Endodermal cell (in vitro differentiated cells): ENCODE data around the gene GRM7. TPM values are rescaled to one million over a fixed set of nuclear protein-coding genes. Genes with fewer than 3 reads are reported as not detected.

Experiments
- DNase-seq: peaks from one replicate; pipeline ENCODE4 v3.0.0-alpha.2; 2017
- H3K27ac ChIP-seq: 2 replicates; pipeline ENCODE4 v1.5.1; 2013; ENCODE audit warnings: mild to moderate bottlenecking, low read depth, low read length, moderate library complexity
- H3K27me3 ChIP-seq: 2 replicates; pipeline ENCODE4 v1.6.1; 2013; ENCODE audit warnings: mild to moderate bottlenecking, low read length, moderate library complexity; ENCODE audit not compliant: insufficient read depth, control insufficient read depth, poor library complexity, severe bottlenecking
- H3K36me3 ChIP-seq: 2 replicates; pipeline ENCODE4 v1.7.0; 2013; ENCODE audit warnings: mild to moderate bottlenecking, low read length, moderate library complexity; ENCODE audit not compliant: control insufficient read depth, insufficient read depth
- H3K4me1 ChIP-seq: one replicate; pipeline ENCODE4 v1.7.0; 2013; ENCODE audit warnings: low read length; ENCODE audit not compliant: control insufficient read depth, insufficient read depth
- H3K4me3 ChIP-seq: 2 replicates; pipeline ENCODE4 v1.5.1; 2013; ENCODE audit warnings: mild to moderate bottlenecking, low read length, moderate library complexity
- H3K9ac ChIP-seq: 2 replicates; pipeline ENCODE4 v1.6.1; 2013; ENCODE audit warnings: mild to moderate bottlenecking, low read length, moderate library complexity; ENCODE audit not compliant: poor library complexity, severe bottlenecking; ENCODE audit errors: extremely low read depth
- H3K9me3 ChIP-seq: 2 replicates; pipeline ENCODE4 v1.6.1; 2013; ENCODE audit warnings: mild to moderate bottlenecking, low read length, moderate library complexity; ENCODE audit not compliant: control insufficient read depth
- H3K27ac Mint-ChIP-seq: 2 replicates; pipeline ENCODE4 v1.8.0; 2020; ENCODE audit warnings: mixed read lengths
- H3K27me3 Mint-ChIP-seq: 2 replicates; pipeline ENCODE4 v1.8.0; 2021; ENCODE audit warnings: mild to moderate bottlenecking, mixed read lengths; ENCODE audit not compliant: insufficient read depth
- H3K36me3 Mint-ChIP-seq: 2 replicates; pipeline ENCODE4 v1.8.0; 2020; ENCODE audit warnings: low read depth, mixed read lengths
- H3K4me1 Mint-ChIP-seq: 2 replicates; pipeline ENCODE4 v1.8.0; 2020; ENCODE audit warnings: mixed read lengths
- H3K4me3 Mint-ChIP-seq: 2 replicates; pipeline ENCODE4 v1.8.0; 2020; ENCODE audit warnings: mild to moderate bottlenecking, moderate library complexity, mixed read lengths
- H3K9me3 Mint-ChIP-seq: 2 replicates; pipeline ENCODE4 v1.8.0; 2020; ENCODE audit warnings: mild to moderate bottlenecking, mixed read lengths
- WGBS, 2 experiments: methylation state at CpG; one replicate each; pipeline versions ENCODE4 v1.1.5 to v1.1.7; 2013; ENCODE audit warnings: missing lambda C conversion rate in 2 of 2, mixed read lengths in 1 of 2; ENCODE audit not compliant: insufficient coverage in 1 of 2, insufficient read length in 1 of 2; 5-methylcytosine and 5-hydroxymethylcytosine counted together
- total RNA-seq, 2 donors: library from RNA; stranded (reverse); fragmentation: NEBNext Ultra II Directional in 1 of 2; extraction: Animal tissue kit (Norgen Biotek cat#: 25700) in 1 of 2; gene quantifications; 2 replicates in 1 of 2; 3 replicates in 1 of 2; pipeline ENCODE4 v1.2.1, GENCODE V29; 2021
- TF ChIP-seq, protein P1 (sequence below): fragments of 200-600 bp; sonication (generic); conservative IDR thresholded peaks from 2 replicates; pipeline ENCODE4 v1.5.0; 2021; ENCODE audit warnings: antibody characterized with exemption, mild to moderate bottlenecking

Gene GRM7
- total RNA-seq, 2 donors from 2014 or later: 0.11 to 0.73 TPM

DNA sequence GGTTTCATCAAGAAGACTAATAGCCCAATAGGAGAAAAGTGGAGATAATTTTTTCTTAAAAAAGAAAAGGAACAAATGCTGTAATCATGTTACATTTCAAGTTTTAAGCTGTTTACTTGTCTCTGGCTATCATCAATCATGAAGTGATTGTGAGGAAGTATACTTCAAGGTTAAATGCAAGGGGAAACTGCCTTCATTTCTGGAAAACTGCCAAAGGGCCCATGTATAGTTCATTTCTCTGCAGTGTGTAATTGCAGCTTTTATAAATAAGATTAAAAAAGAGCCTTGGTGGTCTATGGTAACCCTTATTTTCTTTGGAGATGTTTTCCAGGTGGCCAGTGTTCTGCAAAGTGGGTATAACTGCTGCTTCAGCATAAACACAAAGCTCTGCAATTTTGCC is 101.9 kb downstream of the GRM7 start:
- no peaks in the 10 kb centered on the region for H3K9me3 Mint-ChIP-seq
- no peaks in the 10 kb centered on the region for H3K27me3 ChIP-seq
- no peaks in the 10 kb centered on the region for H3K4me1 ChIP-seq
- peaks cover 3% of the 10 kb centered on the region for H3K4me1 Mint-ChIP-seq
- no peak overlapping the region for H3K27ac ChIP-seq
- no peaks in the 10 kb centered on the region for H3K27me3 Mint-ChIP-seq
- H3K4me3 ChIP-seq: no peak overlapping the region
- H3K27ac Mint-ChIP-seq: no peak overlapping the region
- no peaks in the 10 kb centered on the region for H3K36me3 ChIP-seq
- H3K4me3 Mint-ChIP-seq: no peak overlapping the region
- no peak overlapping the region for H3K9ac ChIP-seq
- H3K9me3 ChIP-seq: no peaks in the 10 kb centered on the region
- TF ChIP-seq, protein P1, sequence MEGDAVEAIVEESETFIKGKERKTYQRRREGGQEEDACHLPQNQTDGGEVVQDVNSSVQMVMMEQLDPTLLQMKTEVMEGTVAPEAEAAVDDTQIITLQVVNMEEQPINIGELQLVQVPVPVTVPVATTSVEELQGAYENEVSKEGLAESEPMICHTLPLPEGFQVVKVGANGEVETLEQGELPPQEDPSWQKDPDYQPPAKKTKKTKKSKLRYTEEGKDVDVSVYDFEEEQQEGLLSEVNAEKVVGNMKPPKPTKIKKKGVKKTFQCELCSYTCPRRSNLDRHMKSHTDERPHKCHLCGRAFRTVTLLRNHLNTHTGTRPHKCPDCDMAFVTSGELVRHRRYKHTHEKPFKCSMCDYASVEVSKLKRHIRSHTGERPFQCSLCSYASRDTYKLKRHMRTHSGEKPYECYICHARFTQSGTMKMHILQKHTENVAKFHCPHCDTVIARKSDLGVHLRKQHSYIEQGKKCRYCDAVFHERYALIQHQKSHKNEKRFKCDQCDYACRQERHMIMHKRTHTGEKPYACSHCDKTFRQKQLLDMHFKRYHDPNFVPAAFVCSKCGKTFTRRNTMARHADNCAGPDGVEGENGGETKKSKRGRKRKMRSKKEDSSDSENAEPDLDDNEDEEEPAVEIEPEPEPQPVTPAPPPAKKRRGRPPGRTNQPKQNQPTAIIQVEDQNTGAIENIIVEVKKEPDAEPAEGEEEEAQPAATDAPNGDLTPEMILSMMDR: no peak
- H3K36me3 Mint-ChIP-seq: no peaks in the 10 kb centered on the region
- DNase-seq: no peak

DNA sequence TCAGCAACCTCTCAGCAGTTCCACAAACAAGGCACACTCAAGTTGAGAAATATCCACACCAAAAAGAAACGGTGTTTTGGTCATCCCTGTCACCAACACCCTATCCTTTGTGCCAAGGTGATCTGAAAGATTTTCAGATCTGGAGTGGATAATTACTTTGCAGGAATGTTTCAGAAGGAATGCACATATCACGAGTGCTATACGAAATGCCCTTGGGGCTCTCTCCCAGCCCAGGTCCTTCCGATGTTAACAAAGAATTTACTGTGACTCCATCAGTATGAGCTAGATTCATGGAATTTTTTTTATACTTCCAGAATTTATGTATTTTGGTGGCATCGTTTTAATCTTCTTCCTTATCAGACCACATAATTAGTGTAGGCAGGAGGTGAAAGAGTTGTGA is 105.0 kb downstream of the GRM7 start:
- Histone ChIP-seq H3K9me3 (no peaks in the 10 kb centered on the region), H3K4me1 (no peaks in the 10 kb centered on the region), H3K9ac (no peak overlapping the region), H3K36me3 (no peaks in the 10 kb centered on the region), H3K27me3 (no peaks in the 10 kb centered on the region), H3K27ac (no peak overlapping the region), H3K4me3 (no peak overlapping the region)
- DNase-seq: no peak
- no peaks in the 10 kb centered on the region for H3K36me3 Mint-ChIP-seq
- no peak overlapping the region for H3K27ac Mint-ChIP-seq
- no peak overlapping the region for H3K4me3 Mint-ChIP-seq
- TF ChIP-seq, protein P1: no peak
- H3K9me3 Mint-ChIP-seq: no peaks in the 10 kb centered on the region
- no peaks in the 10 kb centered on the region for H3K27me3 Mint-ChIP-seq
- WGBS, 2 experiments: 60 to 89% methylated on average over 1 to 4 of the region's 5 CpGs
- H3K4me1 Mint-ChIP-seq: peaks cover 3% of the 10 kb centered on the region

DNA sequence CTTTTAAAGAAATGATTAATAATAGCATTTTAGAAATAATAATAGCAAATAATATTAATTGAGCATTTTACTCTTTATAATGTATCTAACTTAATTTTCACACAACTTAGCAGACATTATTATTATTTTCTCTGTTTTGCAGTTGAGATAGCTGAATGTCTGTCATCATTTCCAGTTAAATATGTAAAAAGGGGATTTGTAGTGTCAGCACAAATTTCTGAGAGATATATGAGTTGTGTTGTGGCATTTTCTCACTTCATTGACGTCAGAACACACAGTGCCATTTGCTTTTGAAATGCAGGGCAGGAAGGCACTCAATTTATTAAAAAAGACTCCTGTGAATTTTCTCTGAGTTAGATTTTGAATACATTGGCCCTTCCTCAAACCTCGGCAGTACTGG is 111.0 kb downstream of the GRM7 start:
- no peaks in the 10 kb centered on the region for H3K4me1 ChIP-seq
- H3K36me3 ChIP-seq: no peaks in the 10 kb centered on the region
- no peak overlapping the region for H3K27ac ChIP-seq
- H3K27ac Mint-ChIP-seq: no peak overlapping the region
- 89 to 90% methylated on average over 2 of the region's 2 CpGs for WGBS, 2 experiments
- no peak for DNase-seq
- TF ChIP-seq, protein P1: no peak
- no peaks in the 10 kb centered on the region for H3K36me3 Mint-ChIP-seq
- H3K4me3 ChIP-seq: no peak overlapping the region
- no peaks in the 10 kb centered on the region for H3K9me3 Mint-ChIP-seq
- H3K4me1 Mint-ChIP-seq: no peaks in the 10 kb centered on the region
- H3K27me3 ChIP-seq: no peaks in the 10 kb centered on the region
- H3K4me3 Mint-ChIP-seq: no peak overlapping the region
- H3K9ac ChIP-seq: no peak overlapping the region
- no peaks in the 10 kb centered on the region for H3K27me3 Mint-ChIP-seq
- H3K9me3 ChIP-seq: no peaks in the 10 kb centered on the region
